ENCODE measurements around the gene CHRNG.

DNA sequence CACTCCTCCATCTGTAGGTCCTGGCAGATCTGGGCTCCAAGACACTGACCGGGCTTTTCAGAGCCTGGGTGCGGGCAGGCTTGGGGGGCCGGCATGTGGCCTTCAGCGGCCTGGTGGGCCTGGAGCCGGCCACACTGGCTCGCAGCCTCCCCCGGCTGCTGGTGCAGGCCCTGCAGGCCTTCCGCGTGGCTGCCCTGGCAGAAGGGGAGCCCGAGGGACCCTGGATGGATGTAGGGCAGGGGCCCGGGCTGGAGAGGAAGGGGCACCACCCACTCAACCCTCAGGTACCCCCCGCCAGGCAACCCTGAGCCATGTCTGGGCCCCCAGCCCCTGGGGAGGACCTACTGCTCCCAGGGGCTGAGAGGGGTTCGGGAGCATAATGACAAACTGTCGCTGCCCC is 14.3 kb upstream of the CHRNG start:
- TF ChIP-seq POLR2AphosphoS5 (IDR thresholded peaks at IDR 0.05; ENCODE audit: low read depth, low read length) (no peak), SPI1 (IDR thresholded peaks at IDR 0.05; ENCODE audit: low read depth, low read length) (no peak), POLR2A (IDR thresholded peaks at IDR 0.05; ENCODE audit: low read depth, low read length) (no peak), TAF1 (IDR thresholded peaks at IDR 0.05; ENCODE audit: low read depth, low read length) (no peak), POU2F2 (IDR thresholded peaks at IDR 0.05; ENCODE audit: low read depth, low read length) (no peak), PAX5 (IDR thresholded peaks at IDR 0.05; ENCODE audit: insufficient read depth, low read length, severe bottlenecking) (no peak)
